ENCODE data around the gene LARP6. TPM values are rescaled to one million over a fixed set of nuclear protein-coding genes. Genes with fewer than 3 reads are reported as not detected.

The LARP6 gene
- total and polyA plus RNA-seq, 2 experiments from 2014 or later, result 20.0 to 22.4 TPM

GRCh38 chr15:70852501-70853317, 1.2 kb downstream of the LARP6 start:
- H3K4me1 ChIP-seq (ENCODE audit: insufficient read depth), result peaks cover 8% of the 10 kb centered on the region
- no peaks in the 10 kb centered on the region for H3K9me2 ChIP-seq (ENCODE audit: insufficient read depth)
- Mint-ChIP-seq H3K36me3 (ENCODE audit: low read depth) (peaks cover 14% of the 10 kb centered on the region), H3K27ac (peak overlapping the region; percentile 79; the same call in 1 of the 2 replicates), H3K4me3 (peak overlapping the region; percentile 88), H3K9me3 (no peaks in the 10 kb centered on the region), H3K27me3 (ENCODE audit: insufficient read depth, low read depth, poor library complexity) (peaks cover 6% of the 10 kb centered on the region), H3K4me1 (peaks cover 20% of the 10 kb centered on the region)
- peaks cover 10% of the 10 kb centered on the region for H3K27me3 ChIP-seq (ENCODE audit: insufficient read depth)
- H3K27ac ChIP-seq (ENCODE audit: low read depth), result peak overlapping the region; percentile 82
- peaks cover 7% of the 10 kb centered on the region; the same call in 1 of the 2 replicates for H3K79me2 ChIP-seq (replicated peaks; ENCODE audit: insufficient read depth)
- TF ChIP-seq CTCF (conservative IDR thresholded peaks at IDR 0.05; ENCODE audit: low read depth in 2 of 2) (no peak), EZH2 (IDR thresholded peaks at IDR 0.05; ENCODE audit: low read depth, unreplicated experiment) (no peak), ZNF331 (CRISPR knock-in tag; IDR thresholded peaks at IDR 0.05; ENCODE audit: low read depth) (no peak), NANOG (IDR thresholded peaks at IDR 0.05; ENCODE audit: borderline replicate concordance) (no peak), STAT1 (IDR thresholded peaks at IDR 0.05; ENCODE audit: unreplicated experiment) (no peak), ETS1 (IDR thresholded peaks at IDR 0.05) (no peak), REST (IDR thresholded peaks at IDR 0.05; ENCODE audit: unreplicated experiment) (no peak), JUNB (IDR thresholded peaks at IDR 0.05; ENCODE audit: unreplicated experiment) (no peak), ZNF114 (CRISPR knock-in tag; IDR thresholded peaks at IDR 0.05) (no peak), POLR2AphosphoS5 (IDR thresholded peaks at IDR 0.05; ENCODE audit: low read depth) (no peak), CREB1 (CRISPR knock-in tag; IDR thresholded peaks at IDR 0.05; ENCODE audit: low read depth) (no peak), EZH2phosphoT487 (IDR thresholded peaks at IDR 0.05; ENCODE audit: unreplicated experiment) (no peak), ZNF462 (CRISPR knock-in tag; IDR thresholded peaks at IDR 0.05) (no peak)
- peak overlapping the region; percentile 87 for H3K4me3 ChIP-seq
- no peak for DNase-seq (ENCODE audit: low spot score)
- no peaks in the 10 kb centered on the region for H3K36me3 ChIP-seq (ENCODE audit: insufficient read depth)
- H4K20me1 ChIP-seq (replicated peaks; ENCODE audit: insufficient read depth), result no peaks in the 10 kb centered on the region; the same call in 1 of the 2 replicates
- no peak for ATAC-seq
- peak overlapping the region; percentile 81 for H3K4me2 ChIP-seq
- H3F3A ChIP-seq (replicated peaks; ENCODE audit: low read depth), result 0 out of 2 replicates have a peak, but pooled peaks cover 9% of the 10 kb centered on the region
- no peak overlapping the region for H2AFZ ChIP-seq

All from GM23338 (cell line).